Endothelial cell of umbilical vein (primary cell): Measurements from ENCODE around the gene LPP. TPM values are rescaled to one million over a fixed set of nuclear protein-coding genes. Genes with fewer than 3 reads are reported as not detected.

ENCODE experiments used
- BruUV-seq: library from RNA; stranded (reverse); fragments of 400-500 nt; replicated peaks from 2 replicates; lab custom pipeline; 2021; lab: Mats Ljungman, UMichigan
- CTCF ChIA-PET: fragments of 300-600, 350-600 bp; sonication (Branson Sonifier 250); formaldehyde crosslinking; loops from one replicate; lab custom pipeline; 2021; ENCODE audit warnings: antibody characterized with exemption, inconsistent platforms; lab: Charles Lee
- POLR2A ChIA-PET: fragments of 300-600, 350-600 bp; sonication (Branson Sonifier 250); formaldehyde crosslinking; loops from one replicate; lab custom pipeline; 2021; ENCODE audit warnings: antibody characterized with exemption, inconsistent platforms; lab: Charles Lee
- DNase-seq: peaks from one replicate; pipeline ENCODE4 v3.0.0-alpha.2; 2011; ENCODE audit warnings: low read depth, low spot score
- FAIRE-seq: peaks from 2 replicates; lab custom pipeline; 2011; peaks lifted over from hg19 to GRCh38; lab: Jason Lieb, UNC
- H2AFZ ChIP-seq: 2 replicates; pipeline ENCODE4 v1.6.0; 2012; ENCODE audit warnings: low read depth, low read length, control low read depth, inconsistent platforms
- H3K27ac ChIP-seq: 2 replicates; pipeline ENCODE4 v1.5.1; 2011; ENCODE audit warnings: low read depth, mild to moderate bottlenecking, control low read depth, low read length, moderate library complexity; ENCODE audit not compliant: insufficient read depth
- H3K27me3 ChIP-seq, 2 experiments: 2 replicates each; pipeline versions ENCODE4 v1.6.0 to v1.6.1; 2011; ENCODE audit warnings: low read length in 2 of 2, mixed read lengths in 1 of 2; ENCODE audit not compliant: control insufficient read depth in 2 of 2, insufficient read depth in 2 of 2
- H3K36me3 ChIP-seq, 2 experiments: 2 replicates in 1 of 2; 3 replicates in 1 of 2; pipeline ENCODE4 v1.5.1; 2011; ENCODE audit warnings: low read length in 2 of 2, mild to moderate bottlenecking in 1 of 2, moderate library complexity in 1 of 2; ENCODE audit not compliant: control insufficient read depth in 2 of 2, insufficient read depth in 2 of 2; ENCODE audit errors: extremely low read depth in 1 of 2
- H3K4me1 ChIP-seq: 3 replicates; pipeline ENCODE4 v1.5.1; 2011; ENCODE audit warnings: mild to moderate bottlenecking, low read length; ENCODE audit not compliant: control insufficient read depth, insufficient read depth; ENCODE audit errors: extremely low read depth
- H3K4me2 ChIP-seq: 2 replicates; pipeline ENCODE4 v1.6.1; 2011; ENCODE audit warnings: low read length, control low read depth, mixed read lengths; ENCODE audit not compliant: insufficient read depth
- H3K4me3 ChIP-seq, 3 experiments: fragments of 200-600 bp in 1 of 3; sonication (generic), shearing (Covaris generic) in 1 of 3; replicated peaks in 1 of 3; 2 replicates each; pipeline ENCODE4 v1.5.1; 2011 to 2016; ENCODE audit warnings: control low read depth in 3 of 3, low read length in 3 of 3, mild to moderate bottlenecking in 2 of 3, inconsistent platforms in 1 of 3, low read depth in 1 of 3, moderate library complexity in 1 of 3; ENCODE audit not compliant: insufficient read depth in 1 of 3
- H3K79me2 ChIP-seq: 2 replicates; pipeline ENCODE4 v1.6.0; 2012; ENCODE audit warnings: low read length, inconsistent platforms; ENCODE audit not compliant: control insufficient read depth, insufficient read depth
- H3K9ac ChIP-seq: replicated peaks from 2 replicates; pipeline ENCODE3; 2011; ENCODE audit warnings: low read length, control low read depth; ENCODE audit not compliant: insufficient read depth; ENCODE audit errors: extremely low read depth
- H3K9me1 ChIP-seq: replicated peaks from 3 replicates; pipeline ENCODE4 v1.6.0; 2011; ENCODE audit warnings: mild to moderate bottlenecking, low read length; ENCODE audit not compliant: control insufficient read depth, insufficient read depth; ENCODE audit errors: extremely low read depth
- H3K9me3 ChIP-seq: replicated peaks from 2 replicates; pipeline ENCODE4 v1.5.1; 2012; ENCODE audit warnings: low read length, inconsistent platforms; ENCODE audit not compliant: control insufficient read depth, insufficient read depth
- H4K20me1 ChIP-seq: replicated peaks from 2 replicates; pipeline ENCODE3; 2011; ENCODE audit warnings: mild to moderate bottlenecking, low read length; ENCODE audit not compliant: control insufficient read depth, insufficient read depth; ENCODE audit errors: extremely low read depth
- CTCF ChIP-seq, 2 donors: IDR thresholded peaks; 1 replicate in 1 of 2; 2 replicates in 1 of 2; pipeline ENCODE4 v1.5.1; 2011; ENCODE audit warnings: low read length in 2 of 2, mild to moderate bottlenecking in 2 of 2, moderate library complexity in 2 of 2, control low read depth in 1 of 2, inconsistent platforms in 1 of 2, low read depth in 1 of 2; ENCODE audit not compliant: insufficient read depth in 1 of 2; ENCODE audit errors: extremely low read depth in 1 of 2
- EZH2 ChIP-seq: IDR thresholded peaks from 2 replicates; pipeline ENCODE4 v1.6.1; 2012; ENCODE audit warnings: borderline replicate concordance, low read depth, mild to moderate bottlenecking, moderate library complexity, low read length, inconsistent platforms; ENCODE audit not compliant: severe bottlenecking
- FOS ChIP-seq: IDR thresholded peaks from 2 replicates; pipeline ENCODE4 v1.6.1; 2011; ENCODE audit warnings: mild to moderate bottlenecking, low read length, moderate library complexity, borderline replicate concordance; ENCODE audit not compliant: insufficient read depth
- GATA2 ChIP-seq: IDR thresholded peaks from 2 replicates; pipeline ENCODE4 v1.7.0; 2011; ENCODE audit warnings: low read depth, mild to moderate bottlenecking, moderate library complexity, mixed read lengths, low read length; ENCODE audit not compliant: insufficient read length, insufficient read depth
- JUN ChIP-seq: IDR thresholded peaks from 2 replicates; pipeline ENCODE4 v1.6.1; 2011; ENCODE audit warnings: borderline replicate concordance, low read depth; ENCODE audit not compliant: insufficient read length, insufficient read depth
- MAX ChIP-seq: IDR thresholded peaks from 2 replicates; pipeline ENCODE4 v1.6.1; 2011; ENCODE audit not compliant: insufficient read depth, insufficient read length
- MYC ChIP-seq: IDR thresholded peaks from one replicate; pipeline ENCODE4 v1.6.1; 2011; ENCODE audit warnings: mild to moderate bottlenecking, low read depth, low read length
- POLR2A ChIP-seq: IDR thresholded peaks from 2 replicates; pipeline ENCODE4 v1.6.1; 2012; ENCODE audit warnings: low read depth, mild to moderate bottlenecking, control low read depth, low read length
- POLR2AphosphoS5 ChIP-seq: IDR thresholded peaks from 2 replicates; pipeline ENCODE4 v1.6.1; 2012; ENCODE audit warnings: low read depth, mild to moderate bottlenecking, control low read depth, low read length, moderate library complexity; ENCODE audit not compliant: insufficient read depth
- dilution Hi-C: fragments of 300-500 bp; cut with MboI; formaldehyde crosslinking; loops from one replicate; pipeline ENCODE4 v1.15.0; 2019; ENCODE audit warnings: low sequenced_read_pairs; ENCODE audit not compliant: extremely low pct_ligation_motif_present
- intact Hi-C: fragments of 100-400 bp; cut with micrococcal nuclease; formaldehyde crosslinking; loops from one replicate; pipeline ENCODE4 v1.10.0; 2022
- polyA plus RNA-seq, 4 experiments: library from polyadenylated mRNA; depleted of rRNA in 3 of 4; stranded (reverse) in 3 of 4; unstranded in 1 of 4; fragments of >200 nt; gene quantifications; 2 replicates each; pipeline versions ENCODE4 v1.2.1 to v1.2.3, GENCODE V29; 2011 to 2012; ENCODE audit warnings: missing spikeins in 1 of 4
- total RNA-seq: library from RNA; stranded (reverse); gene quantifications from 2 replicates; pipeline ENCODE4 v1.2.3, GENCODE V29; 2021

LPP gene
- total and polyA plus RNA-seq, 2 donors (not counting 3 experiments of a cell fraction or from before 2014, with no cell fraction given), result 16.9 to 153 TPM

- H3K4me1 ChIP-seq, result peaks cover 25% of the 10 kb centered on the region
- H3K9me3 ChIP-seq, result no peaks in the 10 kb centered on the region
- H3K4me3 ChIP-seq, result no peak overlapping the region
- no peaks in the 10 kb centered on the region for H3K79me2 ChIP-seq
- no TSS peak for BruUV-seq
- no peaks in the 10 kb centered on the region for H3K9me1 ChIP-seq
- CTCF ChIA-PET, result interaction anchor here (0.9 to 2.1 kb wide), 6 partner anchors 12 to 817 kb away, joined by 3 to 9 read pairs (median 4); no protein-coding TSS in a partner anchor
- TF ChIP-seq CTCF (IDR thresholded peaks at IDR 0.05; ENCODE audit: extremely low read depth in 1 of 2, insufficient read depth in 1 of 2, low read depth in 1 of 2, low read length in 2 of 2), result no peak
- peak; percentile 54 for TF ChIP-seq GATA2
- TF ChIP-seq FOS, result peak; percentile 51
- no peak for TF ChIP-seq POLR2A
- no peak for TF ChIP-seq MAX
- peak; percentile 43 for TF ChIP-seq POLR2AphosphoS5
- no peak for TF ChIP-seq EZH2
- no peak for TF ChIP-seq MYC
- peak; percentile 36 for TF ChIP-seq JUN
- DNase-seq (peak; percentile 64), FAIRE-seq (peak; percentile 21)
- H3K27ac ChIP-seq, result peak overlapping the region; percentile 69
- POLR2A ChIA-PET, result interaction anchor here (0.5 kb wide), 1 partner anchor 51 kb away, joined by 4 read pairs; no protein-coding TSS in a partner anchor
- H2AFZ ChIP-seq, result no peak overlapping the region
- intact Hi-C loops, result loop anchor here (5.0 kb wide), 1 partner anchor 189 kb away; no protein-coding TSS in a partner anchor
- no peaks in the 10 kb centered on the region for H3K27me3 ChIP-seq
- H3K4me2 ChIP-seq, result peak overlapping the region; percentile 54
- dilution Hi-C loops, result no loop called here
- no peaks in the 10 kb centered on the region for H3K36me3 ChIP-seq
- H4K20me1 ChIP-seq, result no peaks in the 10 kb centered on the region
- H3K9ac ChIP-seq, result no peak overlapping the region
These were observed 404.6 kb downstream of the LPP start for GRCh38 chr3:188558343-188559071.
